Left lung (tissue), 10 donors: ENCODE results near the gene WDR48. TPM values are rescaled to one million over a fixed set of nuclear protein-coding genes. Genes with fewer than 3 reads are reported as not detected.
A peak's percentile ranks its signal among the peaks of the same experiment; 100 is the strongest.

Experiments
- ATAC-seq: fragments of 200-7000 bp; cut with Tn5 transposase; one replicate; pipeline ENCODE4 v1.9.1; 2020; ENCODE audit warnings: moderate library complexity
- DNase-seq, 4 donors: peaks; one replicate each; pipeline ENCODE4 v3.0.0-alpha.2; 2013 to 2020
- H3K27ac ChIP-seq, 2 donors: fragments of 200-600 bp; sonication (generic) in 1 of 2; one replicate each; pipeline versions ENCODE4 v1.5.0 to v1.8.0; 2020 to 2021
- H3K27me3 ChIP-seq, 2 donors: fragments of 200-600 bp; sonication (generic) in 1 of 2; one replicate each; pipeline versions ENCODE4 v1.5.0 to v1.8.0; 2020 to 2021
- H3K36me3 ChIP-seq, 2 donors: fragments of 200-600 bp; sonication (generic) in 1 of 2; one replicate each; pipeline versions ENCODE4 v1.5.0 to v1.8.0; 2020 to 2021
- H3K4me1 ChIP-seq, 2 donors: fragments of 200-600 bp; one replicate each; pipeline ENCODE4 v1.8.0; 2021
- H3K4me3 ChIP-seq, 2 donors: fragments of 200-600 bp; sonication (generic) in 1 of 2; one replicate each; pipeline versions ENCODE4 v1.5.0 to v1.8.0; 2020 to 2021; ENCODE audit warnings: mild to moderate bottlenecking in 1 of 2
- H3K9me3 ChIP-seq, 2 donors: fragments of 200-600 bp; sonication (generic) in 1 of 2; one replicate each; pipeline versions ENCODE4 v1.5.0 to v1.8.0; 2020 to 2021
- intact Hi-C, 2 donors: fragments of 100-400 bp; cut with DNase I; formaldehyde crosslinking; loops; one replicate each; pipeline versions ENCODE4 v1.11.2 to v1.14.2; 2022
- polyA plus RNA-seq, 6 donors: library from polyadenylated mRNA; unstranded; fragments of 120-200 nt; gene quantifications; one replicate each; pipeline ENCODE4 v1.2.1, GENCODE V29; 2013; ENCODE audit not compliant: insufficient read length in 6 of 6
- total RNA-seq, 2 donors: library from RNA; stranded (reverse); fragmentation: NEBNext Ultra II Directional; extraction: Animal tissue kit (Norgen Biotek cat#: 25700); gene quantifications; one replicate each; pipeline ENCODE4 v1.2.1, GENCODE V29; 2021
- TF ChIP-seq, protein P1 (sequence below), 2 donors: fragments of 200-600 bp; sonication (generic) in 1 of 2; IDR thresholded peaks; one replicate each; pipeline versions ENCODE4 v1.5.0 to v1.8.0; 2021; ENCODE audit warnings: antibody characterized with exemption in 2 of 2
- donor health status: DM: no; HTN: yes; CAD: no.
- donor health status: DM: no; HTN: no; CAD: no.

The WDR48 gene
- total and polyA plus RNA-seq, 8 donors = 25.1 to 89.8 (median 67.7) TPM

DNA sequence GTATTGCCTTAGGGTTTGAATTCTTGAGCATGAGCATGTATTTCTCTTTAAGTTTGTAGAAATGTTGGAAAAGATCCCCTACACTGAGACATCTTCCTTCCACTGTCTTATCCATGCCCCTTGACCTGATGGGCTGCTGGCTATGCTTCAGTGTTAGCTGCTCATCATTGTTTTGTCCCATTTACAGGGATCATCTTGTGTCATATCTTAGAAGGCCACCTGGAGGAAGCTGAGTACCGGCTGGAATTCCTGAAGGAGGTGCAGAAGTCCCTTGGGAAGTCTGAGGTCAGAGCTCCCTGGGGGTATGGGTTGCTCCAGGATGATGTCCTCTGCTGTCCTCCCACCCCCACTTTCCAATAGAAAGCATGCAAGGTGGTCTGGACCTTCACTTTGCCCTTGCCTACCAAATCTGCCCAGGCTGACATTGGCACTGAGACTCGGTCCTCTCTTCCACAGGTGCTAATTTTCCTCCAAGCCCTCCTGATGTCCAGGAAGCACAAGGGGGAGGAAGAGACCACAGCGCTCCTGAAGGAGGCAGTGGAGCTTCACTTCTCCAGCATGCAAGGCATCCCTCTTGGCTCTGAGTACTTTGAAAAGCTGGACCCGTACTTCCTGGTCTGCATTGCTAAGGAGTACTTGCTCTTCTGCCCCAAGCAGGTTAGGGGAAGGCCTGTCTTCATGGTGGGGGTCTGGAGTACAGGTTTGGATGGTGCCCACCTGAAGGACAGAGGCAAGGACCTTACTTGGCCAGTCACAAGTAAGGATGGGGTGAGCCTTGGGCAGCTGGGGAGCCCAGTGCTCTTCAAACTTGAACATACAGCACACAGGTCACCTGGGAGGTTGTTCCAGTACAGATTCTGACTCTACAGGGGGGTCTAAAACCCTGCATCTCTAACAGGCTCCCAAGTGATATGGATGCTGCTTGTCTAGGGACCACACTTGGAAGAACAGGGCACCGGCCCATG lies 73.3 kb downstream of the WDR48 start:
- TF ChIP-seq, protein P1, sequence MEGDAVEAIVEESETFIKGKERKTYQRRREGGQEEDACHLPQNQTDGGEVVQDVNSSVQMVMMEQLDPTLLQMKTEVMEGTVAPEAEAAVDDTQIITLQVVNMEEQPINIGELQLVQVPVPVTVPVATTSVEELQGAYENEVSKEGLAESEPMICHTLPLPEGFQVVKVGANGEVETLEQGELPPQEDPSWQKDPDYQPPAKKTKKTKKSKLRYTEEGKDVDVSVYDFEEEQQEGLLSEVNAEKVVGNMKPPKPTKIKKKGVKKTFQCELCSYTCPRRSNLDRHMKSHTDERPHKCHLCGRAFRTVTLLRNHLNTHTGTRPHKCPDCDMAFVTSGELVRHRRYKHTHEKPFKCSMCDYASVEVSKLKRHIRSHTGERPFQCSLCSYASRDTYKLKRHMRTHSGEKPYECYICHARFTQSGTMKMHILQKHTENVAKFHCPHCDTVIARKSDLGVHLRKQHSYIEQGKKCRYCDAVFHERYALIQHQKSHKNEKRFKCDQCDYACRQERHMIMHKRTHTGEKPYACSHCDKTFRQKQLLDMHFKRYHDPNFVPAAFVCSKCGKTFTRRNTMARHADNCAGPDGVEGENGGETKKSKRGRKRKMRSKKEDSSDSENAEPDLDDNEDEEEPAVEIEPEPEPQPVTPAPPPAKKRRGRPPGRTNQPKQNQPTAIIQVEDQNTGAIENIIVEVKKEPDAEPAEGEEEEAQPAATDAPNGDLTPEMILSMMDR (IDR thresholded peaks at IDR 0.05) = peak; percentile 23 to 27
- Histone ChIP-seq H3K4me1 (peaks cover 0 to 13% of the 10 kb centered on the region in 2 donors), H3K36me3 (no peaks in the 10 kb centered on the region), H3K9me3 (no peaks in the 10 kb centered on the region), H3K4me3 (no peak overlapping the region), H3K27me3 (no peaks in the 10 kb centered on the region), H3K27ac (peak overlapping the region in 1 of 2 donors; percentile 46)
- ATAC-seq = peak; percentile 89
- DNase-seq = no peak
- intact Hi-C loops = loop anchor here in 1 of 2 donors (5.0 kb wide), 1 partner anchor 167 kb away; no protein-coding TSS in a partner anchor

DNA sequence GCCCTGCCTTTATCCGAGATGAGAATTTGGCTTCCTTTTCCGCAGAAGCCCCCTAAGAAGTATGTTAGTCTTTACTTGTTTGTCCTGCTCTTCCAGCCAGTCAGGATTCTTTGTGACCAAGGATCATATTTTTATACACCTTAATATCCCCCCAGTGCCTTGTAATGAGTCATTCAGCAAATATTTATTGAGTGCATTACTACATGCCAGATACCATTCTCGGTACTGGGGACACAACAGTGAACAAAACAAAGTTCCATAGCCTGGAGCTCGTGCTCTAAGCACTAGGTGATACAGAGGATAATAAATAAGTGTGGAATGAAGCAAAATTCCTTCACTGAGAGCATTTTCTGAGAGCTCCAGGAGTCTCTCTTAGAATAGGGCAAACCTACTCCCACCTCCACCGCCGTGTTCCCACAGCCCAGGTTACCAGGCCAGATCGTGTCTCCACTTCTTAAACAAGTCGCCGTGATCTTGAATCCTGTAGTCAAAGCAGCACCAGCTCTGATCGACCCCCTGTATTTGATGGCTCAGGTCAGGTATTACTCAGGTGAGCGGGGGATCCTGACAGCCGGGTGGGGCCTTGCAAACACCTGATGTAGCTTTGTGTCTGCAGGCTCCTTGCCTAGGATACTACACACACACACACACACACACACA lies 74.2 kb downstream of the WDR48 start:
- intact Hi-C loops = loop anchor here in 1 of 2 donors (5.0 kb wide), 1 partner anchor 166 kb away; no protein-coding TSS in a partner anchor
- TF ChIP-seq, protein P1 (IDR thresholded peaks at IDR 0.05) = no peak

DNA sequence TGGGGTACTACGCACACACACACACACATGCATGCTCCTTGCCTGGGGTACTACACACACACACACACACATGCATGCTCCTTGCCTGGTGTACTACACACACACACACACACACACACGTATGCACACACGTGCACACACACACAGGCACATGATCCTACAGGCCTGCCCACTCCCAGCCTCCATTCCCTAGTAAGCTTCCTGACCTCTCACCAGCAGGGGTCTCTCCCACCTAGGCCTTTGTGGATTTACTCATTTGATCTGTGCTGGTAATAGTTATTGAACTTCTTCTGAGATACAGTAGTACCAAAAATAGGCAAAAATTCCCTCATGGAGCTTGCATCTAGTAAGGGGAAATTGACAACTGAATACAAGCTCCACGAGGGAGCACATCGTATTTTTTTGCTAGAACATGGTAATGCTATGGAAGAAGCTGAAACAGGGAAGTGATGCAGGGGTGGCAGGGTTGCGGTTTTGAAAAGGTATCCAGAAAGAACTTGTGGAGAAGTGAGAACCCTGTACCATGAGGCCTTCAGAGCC lies 74.8 kb downstream of the WDR48 start:
- Histone ChIP-seq H3K9me3 (no peaks in the 10 kb centered on the region), H3K36me3 (no peaks in the 10 kb centered on the region), H3K27me3 (no peaks in the 10 kb centered on the region), H3K4me3 (no peak overlapping the region), H3K4me1 (peaks cover 0 to 13% of the 10 kb centered on the region in 2 donors), H3K27ac (peak overlapping the region in 1 of 2 donors; percentile 0)
- ATAC-seq = peak; percentile 77
- TF ChIP-seq, protein P1 (IDR thresholded peaks at IDR 0.05) = peak; percentile 27 to 48
- intact Hi-C loops = loop anchor here in 1 of 2 donors (5.0 kb wide), 1 partner anchor 166 kb away; no protein-coding TSS in a partner anchor
- DNase-seq = no peak

More for the DNA sequence above, 74.2 kb downstream of the WDR48 start:
- peak; percentile 88 for ATAC-seq
- peaks cover 0 to 13% of the 10 kb centered on the region in 2 donors for H3K4me1 ChIP-seq
- no peak overlapping the region for H3K4me3 ChIP-seq
- no peak for DNase-seq
- H3K9me3 ChIP-seq = no peaks in the 10 kb centered on the region
- H3K36me3 ChIP-seq = no peaks in the 10 kb centered on the region
- H3K27ac ChIP-seq = peak overlapping the region in 1 of 2 donors; percentile 46
- H3K27me3 ChIP-seq = no peaks in the 10 kb centered on the region

DNA sequence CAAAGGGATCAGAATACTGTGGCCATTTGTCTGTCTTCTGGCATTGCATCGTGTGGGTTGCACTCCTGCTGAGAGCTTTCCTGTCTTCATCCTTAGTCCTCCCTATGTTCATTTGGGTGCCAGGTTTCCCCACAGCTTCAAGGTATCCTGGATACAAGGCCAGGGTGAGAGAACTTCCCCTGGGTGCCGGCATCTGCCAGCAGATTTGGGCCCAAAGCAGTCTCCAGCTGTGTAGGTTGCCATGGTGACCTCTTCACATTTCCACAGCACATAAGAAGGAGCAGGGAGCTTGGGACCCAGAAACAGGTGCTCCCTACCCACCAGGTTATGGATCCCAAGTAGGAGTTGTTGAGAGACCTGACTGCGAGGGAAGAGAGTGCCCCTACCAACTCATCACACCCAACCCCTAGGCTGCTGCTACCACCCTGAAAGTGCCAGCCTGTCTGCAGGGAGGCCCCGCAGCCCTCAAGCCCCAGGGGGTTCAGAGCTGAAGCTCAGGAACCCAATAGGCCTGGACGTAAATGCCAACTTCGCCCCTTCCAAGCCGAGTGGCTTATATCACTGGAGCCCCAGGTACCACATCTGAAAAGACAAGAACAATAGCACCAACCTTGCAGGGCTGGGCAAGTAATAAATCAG lies 75.6 kb downstream of the WDR48 start:
- intact Hi-C loops = loop anchor here in 1 of 2 donors (5.0 kb wide), 1 partner anchor 165 kb away; no protein-coding TSS in a partner anchor
- Histone ChIP-seq H3K27ac (peak overlapping the region in 1 of 2 donors; percentile 0), H3K27me3 (no peaks in the 10 kb centered on the region), H3K4me3 (no peak overlapping the region), H3K4me1 (peaks cover 0 to 20% of the 10 kb centered on the region in 2 donors), H3K36me3 (no peaks in the 10 kb centered on the region), H3K9me3 (no peaks in the 10 kb centered on the region)
- TF ChIP-seq, protein P1 (IDR thresholded peaks at IDR 0.05) = no peak
- DNase-seq (no peak), ATAC-seq (no peak)
